HG03469 (cell line): ENCODE results near the gene LGALSL.

Experiments used
- ATAC-seq: cut with Tn5 transposase; IDR thresholded peaks from one replicate; pipeline ENCODE4 v1.9.1; 2021; ENCODE audit warnings: mild to moderate bottlenecking, moderate library complexity, moderate number of reproducible peaks; ENCODE audit not compliant: unreplicated experiment

LGALSL gene

GRCh38 chr2:64470071-64470470, 16.1 kb downstream of the LGALSL start:
- no peak for ATAC-seq

GRCh38 chr2:64470766-64471295, 16.9 kb downstream of the LGALSL start:
- no peak for ATAC-seq

- ATAC-seq: no peak
Observed at GRCh38 chr2:64471600-64471999, 17.6 kb downstream of the LGALSL start.

GRCh38 chr2:64472881-64473280, 18.9 kb downstream of the LGALSL start:
- ATAC-seq: no peak

DNA sequence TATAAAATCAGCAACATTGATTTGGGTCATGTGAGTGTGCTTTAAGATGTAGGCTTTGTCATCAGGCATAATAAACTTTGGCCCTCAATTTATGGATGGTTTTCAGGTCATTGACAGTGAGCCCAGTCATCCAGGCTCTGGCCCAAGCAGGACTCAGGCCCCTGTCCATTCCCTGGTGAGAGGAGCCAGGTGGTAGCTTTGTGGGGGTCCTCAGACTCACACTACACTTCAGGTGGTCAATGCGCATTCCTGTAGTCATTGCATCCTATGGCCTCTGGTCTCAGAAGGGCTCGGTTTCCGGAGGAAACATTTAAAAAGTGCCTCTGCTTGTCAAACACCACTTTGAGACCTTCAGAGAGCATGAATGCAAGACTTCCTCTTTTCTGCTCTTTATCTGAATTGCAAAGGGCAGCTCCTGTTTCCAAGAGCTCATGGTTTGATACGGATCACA, 20.2 kb downstream of the LGALSL start:
- peak; percentile 46 for ATAC-seq

- no peak for ATAC-seq
Observed at GRCh38 chr2:64474636-64475035, 20.7 kb downstream of the LGALSL start.

DNA sequence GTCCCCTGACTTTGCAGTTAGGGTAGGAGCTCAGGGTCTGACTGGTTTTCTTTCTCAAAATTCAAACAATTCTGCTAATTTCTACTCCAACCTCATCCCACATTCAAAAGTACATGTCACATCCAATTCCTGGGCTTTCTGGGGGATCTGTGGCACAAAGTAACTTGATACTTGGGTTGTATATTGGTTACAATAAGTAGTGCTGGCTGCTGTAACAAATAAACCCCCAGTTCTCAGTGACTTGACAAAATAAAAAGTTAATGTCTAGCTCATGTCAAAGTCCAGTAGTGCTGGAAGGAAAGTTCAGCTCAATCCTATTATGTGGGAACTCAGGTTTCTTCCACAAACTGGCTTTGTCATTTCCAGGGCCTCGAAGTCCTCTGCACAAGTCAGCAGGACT, 23.1 kb downstream of the LGALSL start:
- ATAC-seq: no peak

DNA sequence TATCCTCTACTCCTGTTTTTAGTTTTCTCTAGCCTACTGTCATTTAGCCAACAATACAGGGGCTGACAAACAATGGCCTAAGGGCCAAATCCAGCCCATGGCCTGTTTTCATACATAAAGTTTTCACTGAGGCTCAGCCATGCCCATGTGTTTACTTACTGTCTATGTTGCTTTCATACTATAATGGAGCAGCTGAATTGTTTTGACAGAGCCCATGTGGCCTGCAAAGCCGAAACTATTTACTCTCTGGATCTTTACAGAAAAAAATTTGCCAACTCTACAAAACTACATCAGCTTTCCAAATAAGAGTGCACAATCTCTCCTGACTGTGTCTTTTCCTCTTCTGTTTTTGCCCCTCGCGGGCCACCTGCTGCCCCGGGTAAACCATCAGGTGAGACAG, 24.0 kb downstream of the LGALSL start:
- no peak for ATAC-seq

GRCh38 chr2:64478502-64479230, 24.7 kb downstream of the LGALSL start:
- no peak for ATAC-seq

- ATAC-seq: no peak
Observed at GRCh38 chr2:64479259-64480117, 25.5 kb downstream of the LGALSL start.

DNA sequence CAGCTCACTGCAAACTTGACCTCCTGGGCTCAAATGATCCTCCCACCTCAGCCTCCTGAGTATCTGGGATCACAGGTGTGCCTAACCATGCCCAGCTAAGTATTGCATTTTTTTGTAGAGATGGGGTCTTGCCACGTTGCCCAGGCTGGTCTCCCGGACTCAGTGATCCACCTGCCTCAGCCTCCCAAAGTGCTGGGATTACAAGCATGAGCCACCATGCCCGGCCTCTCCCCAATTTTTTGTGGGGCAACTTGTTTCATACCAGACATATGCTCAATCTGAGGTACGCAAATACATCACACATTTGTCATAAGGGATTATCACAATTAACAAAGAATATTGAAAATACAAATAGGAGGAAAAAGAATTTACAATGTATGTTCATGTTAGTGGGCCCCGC, 27.7 kb downstream of the LGALSL start:
- ATAC-seq: no peak

DNA sequence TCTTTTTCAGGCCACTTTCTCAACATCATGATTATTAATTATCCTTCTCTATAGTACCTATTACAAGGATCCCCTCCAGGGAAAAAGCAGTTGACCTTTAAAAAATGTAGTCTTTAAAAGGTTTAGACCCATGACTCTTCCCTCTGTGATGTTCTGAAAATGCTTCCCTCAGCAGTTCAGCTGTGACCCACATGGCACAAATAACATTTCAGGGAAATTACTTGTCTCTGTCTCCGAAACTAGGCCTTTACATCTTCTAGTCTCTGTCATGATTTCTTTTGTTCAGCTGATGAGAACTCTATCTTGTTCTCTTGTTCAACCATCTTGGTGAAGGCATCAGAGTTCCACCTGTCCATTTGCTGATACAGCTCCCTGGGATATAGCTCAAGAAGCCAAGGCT, 28.3 kb downstream of the LGALSL start:
- no peak for ATAC-seq

DNA sequence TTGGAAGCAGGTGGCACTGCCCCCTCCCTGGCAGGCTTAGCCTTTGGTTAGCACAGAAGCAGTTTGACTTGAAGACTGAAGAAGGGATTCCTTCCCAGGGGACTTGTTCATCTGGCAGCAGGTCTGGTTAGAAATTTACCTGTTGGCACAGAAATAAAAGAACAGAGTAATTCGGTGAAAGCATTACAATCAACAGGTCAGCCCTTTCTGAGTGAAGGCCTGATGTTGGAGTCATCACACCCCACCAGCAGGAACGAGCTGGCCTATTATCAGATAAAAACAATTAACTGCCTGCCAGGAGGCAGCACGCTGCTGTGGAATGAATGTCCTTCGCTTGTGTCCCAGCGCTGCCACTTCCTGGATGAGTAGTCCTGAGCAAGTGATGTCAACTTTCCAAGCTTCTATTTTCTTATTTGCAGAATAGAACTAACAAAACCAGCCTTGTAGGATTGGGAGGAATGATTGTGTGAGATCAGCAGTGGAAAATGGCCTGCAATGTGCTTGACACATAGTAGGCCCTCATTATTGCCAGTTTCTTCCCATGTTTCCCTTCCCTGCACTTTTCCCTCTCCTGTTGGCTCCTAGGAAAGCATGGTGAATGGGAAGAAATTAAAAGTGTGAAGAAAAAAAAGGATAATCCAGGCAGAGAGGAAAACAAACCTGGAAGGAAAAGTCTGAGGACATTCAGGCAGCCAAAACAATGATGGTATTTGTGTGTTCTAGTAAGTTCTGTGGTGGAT, 29.0 kb downstream of the LGALSL start:
- no peak for ATAC-seq

GRCh38 chr2:64485331-64485730, 31.4 kb downstream of the LGALSL start:
- ATAC-seq: no peak

GRCh38 chr2:64485961-64486360, 32.0 kb downstream of the LGALSL start:
- ATAC-seq: no peak

DNA sequence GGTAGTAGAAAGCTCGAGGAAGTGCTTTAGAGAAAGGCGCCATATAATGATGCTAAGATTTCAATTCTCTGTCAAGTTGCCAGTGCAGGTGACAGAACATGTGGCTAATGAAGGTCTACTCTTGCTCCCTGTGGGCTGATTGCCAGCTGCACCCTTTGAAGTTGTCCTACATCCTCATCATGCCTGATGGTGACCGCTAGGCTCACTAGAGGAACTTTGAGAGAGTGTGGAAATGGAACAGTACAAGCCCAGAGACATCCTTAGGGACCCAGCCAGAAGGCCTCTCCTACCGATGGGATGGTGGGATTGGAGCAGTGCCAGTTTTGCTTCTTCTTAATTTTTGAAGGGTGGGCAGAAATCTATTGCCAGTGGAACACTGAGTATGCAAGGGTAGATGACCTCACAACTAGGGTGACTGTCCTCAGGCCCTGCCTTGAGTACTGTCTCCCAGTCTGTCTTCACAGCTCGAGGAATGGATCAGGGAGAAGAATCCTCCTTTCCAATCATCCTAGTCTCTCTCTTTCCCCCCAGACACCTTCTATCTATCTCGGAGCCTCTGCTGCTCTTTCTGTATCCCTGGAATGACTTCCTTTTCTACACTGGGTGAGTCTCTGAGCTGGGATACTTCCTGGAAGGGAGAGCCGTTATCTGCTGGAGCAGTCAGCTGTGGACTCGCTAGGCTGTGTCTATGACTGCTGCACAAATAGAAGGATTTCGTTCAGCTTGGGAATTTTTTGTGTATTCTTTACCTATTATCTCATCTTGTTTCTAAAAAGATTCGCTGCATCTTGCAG, 33.5 kb downstream of the LGALSL start:
- no peak for ATAC-seq

GRCh38 chr2:64488050-64488974, 34.4 kb downstream of the LGALSL start:
- no peak for ATAC-seq

GRCh38 chr2:64489081-64489751, 35.3 kb downstream of the LGALSL start:
- ATAC-seq: no peak

DNA sequence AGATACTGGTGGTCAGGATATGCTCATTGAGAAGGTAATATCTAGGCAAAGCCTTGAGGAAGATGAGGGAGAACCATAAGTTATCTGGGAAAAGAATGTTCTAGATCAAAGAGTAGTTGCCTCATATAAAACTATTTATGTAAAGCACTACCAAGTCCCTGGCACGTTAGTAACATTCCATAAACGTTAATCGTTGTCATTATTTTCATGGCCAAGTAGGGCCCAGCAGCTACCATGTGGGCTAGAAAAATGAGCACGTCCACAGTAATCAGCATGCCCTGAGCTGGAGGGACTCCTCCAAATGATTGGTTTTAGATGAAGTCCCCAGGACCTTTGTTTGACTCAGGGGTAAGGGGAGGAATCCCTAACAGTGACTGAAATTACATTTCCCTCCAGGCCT, 37.5 kb downstream of the LGALSL start:
- no peak for ATAC-seq
